Panc1 (cell line): ENCODE results near the gene CNTN4. TPM values are rescaled to one million over a fixed set of nuclear protein-coding genes. Genes with fewer than 3 reads are reported as not detected.

Experiments
- ATAC-seq: fragments of 200-7000 bp; cut with Tn5 transposase; 2 replicates; pipeline ENCODE4 v1.9.1; 2020; ENCODE audit warnings: mild to moderate bottlenecking, moderate library complexity
- BruUV-seq: library from RNA; stranded (reverse); fragments of 400-500 nt; replicated peaks from 2 replicates; lab custom pipeline; 2021; lab: Mats Ljungman, UMichigan
- CTCF ChIA-PET: fragments of 300-600 bp; sonication (Branson Sonifier 250); formaldehyde crosslinking; loops from one replicate; lab custom pipeline; 2022; ENCODE audit warnings: antibody characterized with exemption; lab: Charles Lee
- POLR2A ChIA-PET: fragments of 300-600 bp; sonication (Branson Sonifier 250); formaldehyde crosslinking; loops from one replicate; lab custom pipeline; 2022; ENCODE audit warnings: antibody characterized with exemption; lab: Charles Lee
- DNase-seq: peaks from one replicate; pipeline ENCODE4 v3.0.0-alpha.2; 2010; ENCODE audit warnings: low read depth, low spot score
- H3K27ac ChIP-seq: 2 replicates; pipeline ENCODE4 v1.5.1; 2011; ENCODE audit warnings: mild to moderate bottlenecking, low read length, inconsistent platforms
- H3K27me3 ChIP-seq: fragments of 200-500 bp; sonication (Bioruptor generic); 2 replicates; pipeline ENCODE4 v1.6.0; 2014; ENCODE audit warnings: low read length, inconsistent platforms; ENCODE audit not compliant: control insufficient read depth, insufficient read depth
- H3K36me3 ChIP-seq: fragments of 200-500 bp; sonication (Bioruptor generic); 2 replicates; pipeline ENCODE4 v1.5.1; 2014; ENCODE audit warnings: inconsistent platforms, mild to moderate bottlenecking, low read length, moderate library complexity; ENCODE audit not compliant: control insufficient read depth, insufficient read depth
- H3K4me1 ChIP-seq: 2 replicates; pipeline ENCODE4 v1.5.1; 2011; ENCODE audit warnings: inconsistent platforms, mild to moderate bottlenecking, low read length, moderate library complexity; ENCODE audit not compliant: control insufficient read depth, insufficient read depth
- H3K4me3 ChIP-seq, 2 experiments: 2 replicates each; pipeline ENCODE4 v1.5.1; 2011 to 2012; ENCODE audit warnings: low read depth in 2 of 2, low read length in 2 of 2, mild to moderate bottlenecking in 2 of 2, inconsistent platforms in 1 of 2, moderate library complexity in 1 of 2
- H3K9me3 ChIP-seq: fragments of 200-500 bp; sonication (Bioruptor generic); 2 replicates; pipeline ENCODE4 v1.5.1; 2014; ENCODE audit warnings: low read depth, mild to moderate bottlenecking, inconsistent platforms, low read length, moderate library complexity; ENCODE audit not compliant: control insufficient read depth, insufficient read depth
- POLR2AphosphoS5 ChIP-seq: IDR thresholded peaks from 2 replicates; pipeline ENCODE4 v1.6.1; 2012; ENCODE audit warnings: mild to moderate bottlenecking, low read depth, low read length, moderate library complexity
- SIN3A ChIP-seq: IDR thresholded peaks from 2 replicates; pipeline ENCODE4 v1.6.1; 2012; ENCODE audit warnings: low read depth, mild to moderate bottlenecking, low read length, moderate library complexity, borderline replicate concordance; ENCODE audit not compliant: insufficient read depth
- TCF7L2 ChIP-seq: IDR thresholded peaks from 2 replicates; pipeline ENCODE4 v1.6.1; 2011; ENCODE audit warnings: mild to moderate bottlenecking, low read depth, low read length, inconsistent platforms
- in situ Hi-C: cut with HindIII; loops from 2 replicates; pipeline ENCODE4 v1.10.0; 2016; ENCODE audit warnings: low sequenced_read_pairs, low pct_unique_long_range_greater_than_20kb
- intact Hi-C: fragments of 100-400 bp; cut with micrococcal nuclease; formaldehyde crosslinking; loops from one replicate; pipeline ENCODE4 v1.10.0; 2022; ENCODE audit not compliant: unreplicated experiment
- total RNA-seq: library from RNA; stranded (reverse); gene quantifications from one replicate; pipeline ENCODE4 v1.2.1, GENCODE V29; 2021; ENCODE audit not compliant: unreplicated experiment
- TF ChIP-seq, protein P1 (sequence below): fragments of 450-650 bp; IDR thresholded peaks from 2 replicates; pipeline ENCODE4 v1.5.1; 2017; ENCODE audit warnings: mild to moderate bottlenecking
- TF ChIP-seq, protein P2 (sequence below), 2 experiments: IDR thresholded peaks; 2 replicates each; pipeline ENCODE4 v1.6.1; 2011 to 2012; ENCODE audit warnings: low read depth in 2 of 2, control low read depth in 1 of 2, low read length in 1 of 2, mild to moderate bottlenecking in 1 of 2, moderate library complexity in 1 of 2; ENCODE audit not compliant: insufficient read depth in 1 of 2

Gene CNTN4
- total RNA-seq, 1 experiment from 2014 or later, result not detected

DNA sequence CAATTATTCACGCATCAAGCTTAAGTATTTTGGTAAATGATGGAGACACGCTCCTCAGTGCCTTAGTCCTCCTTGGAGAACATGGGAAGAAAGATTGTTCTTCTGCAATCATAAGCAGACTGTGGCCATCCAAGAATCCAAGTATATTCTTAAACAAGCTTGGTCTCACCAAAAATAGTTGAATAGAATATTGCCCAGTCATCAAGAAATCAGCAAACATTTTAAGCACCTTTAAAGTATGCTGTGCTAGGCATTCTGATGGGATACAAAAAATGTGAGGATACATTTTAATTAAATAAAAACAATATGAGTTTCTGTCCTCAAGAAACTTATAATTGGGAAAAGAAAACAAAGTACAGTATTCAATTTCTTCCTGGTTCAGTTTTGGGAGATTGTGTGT, 445.5 kb downstream of the CNTN4 start:
- intact Hi-C loops, result no loop called here
- ATAC-seq, result no peak
- H3K36me3 ChIP-seq, result no peaks in the 10 kb centered on the region

DNA sequence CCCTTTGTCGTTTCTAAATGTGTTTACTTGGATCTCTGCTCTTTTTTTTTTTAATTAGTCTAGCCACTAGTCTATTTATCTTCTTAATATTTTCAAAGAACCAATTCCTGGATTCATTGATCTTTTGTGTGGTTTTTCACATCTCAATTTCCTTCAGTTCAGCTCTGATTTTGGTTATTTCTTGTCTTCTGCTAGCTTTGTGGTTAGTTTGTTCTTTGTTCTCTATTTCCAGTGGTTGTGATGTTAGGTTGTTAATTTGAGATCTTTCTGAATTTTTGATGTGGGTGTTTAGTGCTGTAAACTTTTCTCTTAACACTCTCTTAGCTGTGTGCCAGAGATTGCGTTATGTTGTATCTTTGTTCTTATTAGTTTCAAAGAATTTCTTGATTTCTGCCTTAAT, 446.1 kb downstream of the CNTN4 start:
- DNase-seq (no peak), ATAC-seq (no peak)
- H3K27ac ChIP-seq, result no peak overlapping the region
- TF ChIP-seq SIN3A (no peak), POLR2AphosphoS5 (no peak), TCF7L2 (no peak)
- TF ChIP-seq, protein P1, sequence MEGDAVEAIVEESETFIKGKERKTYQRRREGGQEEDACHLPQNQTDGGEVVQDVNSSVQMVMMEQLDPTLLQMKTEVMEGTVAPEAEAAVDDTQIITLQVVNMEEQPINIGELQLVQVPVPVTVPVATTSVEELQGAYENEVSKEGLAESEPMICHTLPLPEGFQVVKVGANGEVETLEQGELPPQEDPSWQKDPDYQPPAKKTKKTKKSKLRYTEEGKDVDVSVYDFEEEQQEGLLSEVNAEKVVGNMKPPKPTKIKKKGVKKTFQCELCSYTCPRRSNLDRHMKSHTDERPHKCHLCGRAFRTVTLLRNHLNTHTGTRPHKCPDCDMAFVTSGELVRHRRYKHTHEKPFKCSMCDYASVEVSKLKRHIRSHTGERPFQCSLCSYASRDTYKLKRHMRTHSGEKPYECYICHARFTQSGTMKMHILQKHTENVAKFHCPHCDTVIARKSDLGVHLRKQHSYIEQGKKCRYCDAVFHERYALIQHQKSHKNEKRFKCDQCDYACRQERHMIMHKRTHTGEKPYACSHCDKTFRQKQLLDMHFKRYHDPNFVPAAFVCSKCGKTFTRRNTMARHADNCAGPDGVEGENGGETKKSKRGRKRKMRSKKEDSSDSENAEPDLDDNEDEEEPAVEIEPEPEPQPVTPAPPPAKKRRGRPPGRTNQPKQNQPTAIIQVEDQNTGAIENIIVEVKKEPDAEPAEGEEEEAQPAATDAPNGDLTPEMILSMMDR, result no peak
- TF ChIP-seq, protein P2, sequence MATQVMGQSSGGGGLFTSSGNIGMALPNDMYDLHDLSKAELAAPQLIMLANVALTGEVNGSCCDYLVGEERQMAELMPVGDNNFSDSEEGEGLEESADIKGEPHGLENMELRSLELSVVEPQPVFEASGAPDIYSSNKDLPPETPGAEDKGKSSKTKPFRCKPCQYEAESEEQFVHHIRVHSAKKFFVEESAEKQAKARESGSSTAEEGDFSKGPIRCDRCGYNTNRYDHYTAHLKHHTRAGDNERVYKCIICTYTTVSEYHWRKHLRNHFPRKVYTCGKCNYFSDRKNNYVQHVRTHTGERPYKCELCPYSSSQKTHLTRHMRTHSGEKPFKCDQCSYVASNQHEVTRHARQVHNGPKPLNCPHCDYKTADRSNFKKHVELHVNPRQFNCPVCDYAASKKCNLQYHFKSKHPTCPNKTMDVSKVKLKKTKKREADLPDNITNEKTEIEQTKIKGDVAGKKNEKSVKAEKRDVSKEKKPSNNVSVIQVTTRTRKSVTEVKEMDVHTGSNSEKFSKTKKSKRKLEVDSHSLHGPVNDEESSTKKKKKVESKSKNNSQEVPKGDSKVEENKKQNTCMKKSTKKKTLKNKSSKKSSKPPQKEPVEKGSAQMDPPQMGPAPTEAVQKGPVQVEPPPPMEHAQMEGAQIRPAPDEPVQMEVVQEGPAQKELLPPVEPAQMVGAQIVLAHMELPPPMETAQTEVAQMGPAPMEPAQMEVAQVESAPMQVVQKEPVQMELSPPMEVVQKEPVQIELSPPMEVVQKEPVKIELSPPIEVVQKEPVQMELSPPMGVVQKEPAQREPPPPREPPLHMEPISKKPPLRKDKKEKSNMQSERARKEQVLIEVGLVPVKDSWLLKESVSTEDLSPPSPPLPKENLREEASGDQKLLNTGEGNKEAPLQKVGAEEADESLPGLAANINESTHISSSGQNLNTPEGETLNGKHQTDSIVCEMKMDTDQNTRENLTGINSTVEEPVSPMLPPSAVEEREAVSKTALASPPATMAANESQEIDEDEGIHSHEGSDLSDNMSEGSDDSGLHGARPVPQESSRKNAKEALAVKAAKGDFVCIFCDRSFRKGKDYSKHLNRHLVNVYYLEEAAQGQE (IDR thresholded peaks at IDR 0.05; ENCODE audit: insufficient read depth in 1 of 2, low read depth in 2 of 2, low read length in 1 of 2), result no peak
- H3K36me3 ChIP-seq, result no peaks in the 10 kb centered on the region
- no peak overlapping the region for H3K4me3 ChIP-seq
- intact Hi-C loops, result no loop called here
- no TSS peak for BruUV-seq
- no peaks in the 10 kb centered on the region for H3K27me3 ChIP-seq
- POLR2A ChIA-PET, result interaction anchor here (0.7 kb wide), 1 partner anchor 108 kb away, joined by 4 read pairs; no protein-coding TSS in a partner anchor
- CTCF ChIA-PET, result interaction anchor here (0.6 kb wide), 1 partner anchor 1455 kb away, joined by 4 read pairs; no protein-coding TSS in a partner anchor
- H3K9me3 ChIP-seq, result no peaks in the 10 kb centered on the region
- in situ Hi-C loops, result no loop called here
- H3K4me1 ChIP-seq, result no peaks in the 10 kb centered on the region

More for the DNA sequence above, 445.5 kb downstream of the CNTN4 start:
- no peak overlapping the region for H3K4me3 ChIP-seq
- in situ Hi-C loops, result no loop called here
- no peaks in the 10 kb centered on the region for H3K9me3 ChIP-seq
- DNase-seq, result no peak
- BruUV-seq, result no TSS peak
- TF ChIP-seq TCF7L2 (no peak), POLR2AphosphoS5 (no peak), SIN3A (no peak)
- TF ChIP-seq, protein P1, result no peak
- TF ChIP-seq, protein P2 (IDR thresholded peaks at IDR 0.05; ENCODE audit: insufficient read depth in 1 of 2, low read depth in 2 of 2, low read length in 1 of 2), result no peak
- no peaks in the 10 kb centered on the region for H3K4me1 ChIP-seq
- no peak overlapping the region for H3K27ac ChIP-seq
- ChIA-PET CTCF (no interaction called here), POLR2A (no interaction called here)
- no peaks in the 10 kb centered on the region for H3K27me3 ChIP-seq
